CD4-positive, alpha-beta memory T cell (primary cell): ENCODE results near the gene MGRN1. TPM values are rescaled to one million over a fixed set of nuclear protein-coding genes. Genes with fewer than 3 reads are reported as not detected.
"Not testable (repeated sequence)": the region's sequence is repeated elsewhere in the genome, so short reads cannot be mapped to it uniquely, and the experiment has no call there.

Experiments
- CTCF ChIA-PET: fragments of 350-600 bp; sonication (Branson Sonifier 250); formaldehyde crosslinking; loops from one replicate; lab custom pipeline; 2021; ENCODE audit warnings: inconsistent platforms; ENCODE audit not compliant: partially characterized antibody; lab: Charles Lee
- POLR2A ChIA-PET: fragments of 350-600 bp; sonication (Branson Sonifier 250); formaldehyde crosslinking; loops from one replicate; lab custom pipeline; 2021; ENCODE audit not compliant: partially characterized antibody; lab: Charles Lee
- DNase-seq, 5 donors: peaks; one replicate each; pipeline versions ENCODE4 v3.0.0 to v3.0.0-alpha.2; 2020 to 2022; ENCODE audit warnings: mixed read lengths in 1 of 5
- H3K27ac ChIP-seq: one replicate; pipeline ENCODE4 v1.7.0; 2013; ENCODE audit warnings: low read depth, low read length
- H3K27me3 ChIP-seq: 2 replicates; pipeline ENCODE4 v1.7.0; 2013; ENCODE audit warnings: mild to moderate bottlenecking, low read length, moderate library complexity; ENCODE audit not compliant: insufficient read depth
- H3K36me3 ChIP-seq: 2 replicates; pipeline ENCODE4 v1.7.0; 2013; ENCODE audit warnings: mild to moderate bottlenecking, low read length, moderate library complexity; ENCODE audit not compliant: insufficient read depth
- H3K4me1 ChIP-seq: 2 replicates; pipeline ENCODE4 v1.7.0; 2013; ENCODE audit warnings: mild to moderate bottlenecking, low read length, moderate library complexity; ENCODE audit not compliant: insufficient read depth
- H3K4me3 ChIP-seq, 2 donors: one replicate each; pipeline ENCODE4 v1.7.0; 2013; ENCODE audit warnings: low read length in 2 of 2, mild to moderate bottlenecking in 1 of 2
- H3K9me3 ChIP-seq, 2 donors: one replicate each; pipeline ENCODE4 v1.7.0; 2013; ENCODE audit warnings: low read length in 2 of 2, control low read depth in 1 of 2; ENCODE audit not compliant: control insufficient read depth in 1 of 2
- H3K27ac Mint-ChIP-seq, 7 donors: one replicate each; pipeline ENCODE4 v1.8.0; 2020 to 2021; ENCODE audit warnings: mixed read lengths in 7 of 7, mild to moderate bottlenecking in 6 of 7, inconsistent platforms in 3 of 7, moderate library complexity in 3 of 7
- H3K27me3 Mint-ChIP-seq, 2 donors: one replicate each; pipeline ENCODE4 v1.8.0; 2020 to 2021; ENCODE audit warnings: mixed read lengths in 2 of 2
- H3K36me3 Mint-ChIP-seq, 2 donors: one replicate each; pipeline ENCODE4 v1.8.0; 2020 to 2021; ENCODE audit warnings: mixed read lengths in 2 of 2, inconsistent platforms in 1 of 2, mild to moderate bottlenecking in 1 of 2
- H3K4me1 Mint-ChIP-seq, 4 donors: one replicate each; pipeline ENCODE4 v1.8.0; 2020 to 2021; ENCODE audit warnings: mixed read lengths in 4 of 4, mild to moderate bottlenecking in 1 of 4
- H3K4me3 Mint-ChIP-seq, 8 donors: one replicate each; pipeline ENCODE4 v1.8.0; 2020 to 2021; ENCODE audit warnings: mixed read lengths in 8 of 8, mild to moderate bottlenecking in 7 of 8, moderate library complexity in 6 of 8, inconsistent platforms in 3 of 8
- H3K9me3 Mint-ChIP-seq, 8 donors: one replicate each; pipeline ENCODE4 v1.8.0; 2020 to 2021; ENCODE audit warnings: mixed read lengths in 8 of 8, mild to moderate bottlenecking in 5 of 8, inconsistent platforms in 3 of 8, moderate library complexity in 1 of 8
- intact Hi-C: fragments of 100-400 bp; cut with micrococcal nuclease; formaldehyde crosslinking; loops from one replicate; pipeline ENCODE4 v1.15.1; 2023
- polyA plus RNA-seq, 2 donors: library from polyadenylated mRNA; unstranded; fragments of 300-500 nt; fragmentation: Illumina TruSeq; gene quantifications; one replicate each; pipeline ENCODE4 v1.2.3, GENCODE V29; 2021
- total RNA-seq, 2 experiments: library from RNA; stranded (reverse); gene quantifications; one replicate each; pipeline ENCODE4 v1.2.3, GENCODE V29; 2021

The MGRN1 gene
- total and polyA plus RNA-seq, 4 experiments from 2014 or later: 1.2 to 64.1 (median 35.0) TPM

GRCh38 chr16:4733747-4734062 lies 109.1 kb downstream of the MGRN1 start:
- DNase-seq: peak in 1 of 5 donors; percentile 62
- H3K27ac Mint-ChIP-seq: peak overlapping the region; percentile 10 to 93 (median 69)
- peaks cover 11 to 30% (median 21%) of the 10 kb centered on the region in 4 donors for H3K4me1 Mint-ChIP-seq
- Histone ChIP-seq H3K27me3 (no peaks in the 10 kb centered on the region), H3K27ac (peak overlapping the region; percentile 76), H3K4me1 (peaks cover 15% of the 10 kb centered on the region), H3K36me3 (peaks cover 4% of the 10 kb centered on the region), H3K9me3 (no peaks in the 10 kb centered on the region), H3K4me3 (peak overlapping the region; percentile 88 to 99)
- peaks cover 4 to 22% of the 10 kb centered on the region in 2 donors for H3K36me3 Mint-ChIP-seq
- H3K4me3 Mint-ChIP-seq: peak overlapping the region; percentile 85 to 92 (median 90)
- intact Hi-C loops: loop anchor here (1.0 to 2.0 kb wide), 8 partner anchors 34 to 300 kb away; partner anchors contain the start of genes GLYR1, MGRN1, NAGPA and NUDT16L1
- H3K9me3 Mint-ChIP-seq: no peaks in the 10 kb centered on the region
- H3K27me3 Mint-ChIP-seq: no peaks in the 10 kb centered on the region
- ChIA-PET CTCF (interaction anchor here (1.2 to 2.7 kb wide), 4 partner anchors 81 to 118 kb away, joined by 3 to 17 read pairs (median 5); partner anchors contain the start of gene MGRN1), POLR2A (interaction anchor here (0.8 to 2.9 kb wide), 22 partner anchors 9 to 460 kb away, joined by 3 to 72 read pairs (median 7); partner anchors contain the start of genes GLYR1, NAGPA, NUDT16L1 and ROGDI)

GRCh38 chr16:4734063-4734729 lies 109.6 kb downstream of the MGRN1 start, which contains the start of the genes ANKS3 and DNAAF8:
ANKS3 (minus strand) TSS chr16:4734271; CDS start chr16:4730149, 4,122 bp downstream.
DNAAF8 (plus strand) TSS chr16:4734537; CDS start chr16:4736515, 1,978 bp downstream.
- DNase-seq: peak; percentile 76 to 84 (median 78)
- H3K4me1 Mint-ChIP-seq: peaks cover 11 to 30% (median 21%) of the 10 kb centered on the region in 4 donors
- H3K36me3 ChIP-seq: no peaks in the 10 kb centered on the region
- peaks cover 0 to 17% of the 10 kb centered on the region in 2 donors for H3K36me3 Mint-ChIP-seq
- peak within 1 kb of the TSS; percentile 90 to 96 (median 93) for H3K27ac Mint-ChIP-seq
- H3K27ac ChIP-seq: peak within 1 kb of the TSS; percentile 76
- no peaks in the 10 kb centered on the region for H3K27me3 ChIP-seq
- POLR2A ChIA-PET: interaction anchor here (0.8 to 2.9 kb wide), 27 partner anchors 9 to 461 kb away, joined by 3 to 72 read pairs (median 7); partner anchors contain the start of genes EEF2KMT, GLYR1, NAGPA and NUDT16L1
- H3K27me3 Mint-ChIP-seq: no peaks in the 10 kb centered on the region
- no peaks in the 10 kb centered on the region for H3K9me3 Mint-ChIP-seq
- H3K4me3 Mint-ChIP-seq: peak within 1 kb of the TSS; percentile 91 to 94 (median 92)
- no peaks in the 10 kb centered on the region for H3K9me3 ChIP-seq
- peaks cover 15% of the 10 kb centered on the region for H3K4me1 ChIP-seq
- intact Hi-C loops: loop anchor here (1.0 to 2.0 kb wide), 8 partner anchors 33 to 299 kb away; partner anchors contain the start of genes GLYR1, MGRN1, NAGPA and NUDT16L1
- peak within 1 kb of the TSS; percentile 88 to 99 for H3K4me3 ChIP-seq
- CTCF ChIA-PET: interaction anchor here (0.7 to 2.7 kb wide), 10 partner anchors 24 to 358 kb away, joined by 3 to 17 read pairs (median 3); partner anchors contain the start of genes MGRN1 and ROGDI

- Mint-ChIP-seq H3K9me3 (no peaks in the 10 kb centered on the region), H3K4me1 (peaks cover 11 to 30% (median 21%) of the 10 kb centered on the region in 4 donors), H3K4me3 (peak overlapping the region; percentile 91 to 94 (median 92)), H3K36me3 (peaks cover 0 to 15% of the 10 kb centered on the region in 2 donors), H3K27ac (peak overlapping the region; percentile 90 to 96 (median 93)), H3K27me3 (no peaks in the 10 kb centered on the region)
- DNase-seq: peak; percentile 89 to 95 (median 90)
- Histone ChIP-seq H3K27ac (peak overlapping the region; percentile 76), H3K27me3 (no peaks in the 10 kb centered on the region), H3K9me3 (no peaks in the 10 kb centered on the region), H3K4me3 (peak overlapping the region; percentile 88 to 99), H3K4me1 (peaks cover 15% of the 10 kb centered on the region), H3K36me3 (no peaks in the 10 kb centered on the region)
- CTCF ChIA-PET: interaction anchor here (0.7 to 2.7 kb wide), 10 partner anchors 24 to 357 kb away, joined by 3 to 17 read pairs (median 3); partner anchors contain the start of genes MGRN1 and ROGDI
- POLR2A ChIA-PET: interaction anchor here (0.8 to 2.9 kb wide), 24 partner anchors 10 to 363 kb away, joined by 3 to 72 read pairs (median 7); partner anchors contain the start of genes EEF2KMT, GLYR1, NAGPA and NUDT16L1
- intact Hi-C loops: loop anchor here (1.0 to 2.0 kb wide), 8 partner anchors 32 to 298 kb away; partner anchors contain the start of genes GLYR1, MGRN1, NAGPA and NUDT16L1
Observed at GRCh38 chr16:4734730-4735535, 110.3 kb downstream of the MGRN1 start.

- Histone ChIP-seq H3K27me3 (no peaks in the 10 kb centered on the region), H3K9me3 (no peaks in the 10 kb centered on the region), H3K36me3 (no peaks in the 10 kb centered on the region), H3K4me3 (no peak overlapping the region), H3K4me1 (peaks cover 15% of the 10 kb centered on the region), H3K27ac (no peak overlapping the region)
- POLR2A ChIA-PET: interaction anchor here (1.0 kb wide), 1 partner anchor 11 kb away, joined by 3 read pairs; no protein-coding TSS in a partner anchor
- intact Hi-C loops: no loop called here
- H3K4me3 Mint-ChIP-seq: peak overlapping the region in 3 of 8 donors; percentile 25 to 52 (median 33)
- peaks cover 9 to 26% (median 18%) of the 10 kb centered on the region in 4 donors for H3K4me1 Mint-ChIP-seq
- CTCF ChIA-PET: no interaction called here
- no peaks in the 10 kb centered on the region for H3K27me3 Mint-ChIP-seq
- peak overlapping the region in 2 of 7 donors; percentile 13 to 26 for H3K27ac Mint-ChIP-seq
- no peak for DNase-seq
- H3K9me3 Mint-ChIP-seq: no peaks in the 10 kb centered on the region
- peaks cover 0 to 9% of the 10 kb centered on the region in 2 donors for H3K36me3 Mint-ChIP-seq
Observed at GRCh38 chr16:4736546-4736945, 111.9 kb downstream of the MGRN1 start.

- no peaks in the 10 kb centered on the region for H3K9me3 Mint-ChIP-seq
- H3K36me3 ChIP-seq: no peaks in the 10 kb centered on the region
- intact Hi-C loops: no loop called here
- no peak overlapping the region for H3K27ac ChIP-seq
- no peak overlapping the region for H3K27ac Mint-ChIP-seq
- peaks cover 15% of the 10 kb centered on the region for H3K4me1 ChIP-seq
- ChIA-PET POLR2A (interaction anchor here (0.7 kb wide), 1 partner anchor 13 kb away, joined by 3 read pairs; no protein-coding TSS in a partner anchor), CTCF (no interaction called here)
- H3K4me1 Mint-ChIP-seq: peaks cover 8 to 25% (median 17%) of the 10 kb centered on the region in 4 donors
- peaks cover 0 to 9% of the 10 kb centered on the region in 2 donors for H3K36me3 Mint-ChIP-seq
- no peaks in the 10 kb centered on the region for H3K27me3 ChIP-seq
- H3K27me3 Mint-ChIP-seq: no peaks in the 10 kb centered on the region
- H3K4me3 Mint-ChIP-seq: no peak overlapping the region
- no peaks in the 10 kb centered on the region for H3K9me3 ChIP-seq
- H3K4me3 ChIP-seq: no peak overlapping the region
- DNase-seq: no peak
Observed at GRCh38 chr16:4737545-4737944, 112.9 kb downstream of the MGRN1 start.

- H3K4me1 ChIP-seq: peaks cover 12% of the 10 kb centered on the region
- Mint-ChIP-seq H3K27ac (peak overlapping the region in 1 of 7 donors; percentile 1), H3K4me1 (peaks cover 3 to 26% (median 15%) of the 10 kb centered on the region in 4 donors)
- H3K27ac ChIP-seq, CTCF ChIA-PET, H3K9me3 ChIP-seq, H3K4me3 Mint-ChIP-seq, DNase-seq, H3K4me3 ChIP-seq, intact Hi-C loops, H3K27me3 Mint-ChIP-seq, H3K9me3 Mint-ChIP-seq, H3K36me3 ChIP-seq, H3K27me3 ChIP-seq, H3K36me3 Mint-ChIP-seq: not testable (repeated sequence)
- POLR2A ChIA-PET: interaction anchor here (0.7 kb wide), 1 partner anchor 12 kb away, joined by 3 read pairs; no protein-coding TSS in a partner anchor
Observed at GRCh38 chr16:4738370-4738769, 113.7 kb downstream of the MGRN1 start.
